ENCODE data around the gene MED25.

MED25 gene

DNA sequence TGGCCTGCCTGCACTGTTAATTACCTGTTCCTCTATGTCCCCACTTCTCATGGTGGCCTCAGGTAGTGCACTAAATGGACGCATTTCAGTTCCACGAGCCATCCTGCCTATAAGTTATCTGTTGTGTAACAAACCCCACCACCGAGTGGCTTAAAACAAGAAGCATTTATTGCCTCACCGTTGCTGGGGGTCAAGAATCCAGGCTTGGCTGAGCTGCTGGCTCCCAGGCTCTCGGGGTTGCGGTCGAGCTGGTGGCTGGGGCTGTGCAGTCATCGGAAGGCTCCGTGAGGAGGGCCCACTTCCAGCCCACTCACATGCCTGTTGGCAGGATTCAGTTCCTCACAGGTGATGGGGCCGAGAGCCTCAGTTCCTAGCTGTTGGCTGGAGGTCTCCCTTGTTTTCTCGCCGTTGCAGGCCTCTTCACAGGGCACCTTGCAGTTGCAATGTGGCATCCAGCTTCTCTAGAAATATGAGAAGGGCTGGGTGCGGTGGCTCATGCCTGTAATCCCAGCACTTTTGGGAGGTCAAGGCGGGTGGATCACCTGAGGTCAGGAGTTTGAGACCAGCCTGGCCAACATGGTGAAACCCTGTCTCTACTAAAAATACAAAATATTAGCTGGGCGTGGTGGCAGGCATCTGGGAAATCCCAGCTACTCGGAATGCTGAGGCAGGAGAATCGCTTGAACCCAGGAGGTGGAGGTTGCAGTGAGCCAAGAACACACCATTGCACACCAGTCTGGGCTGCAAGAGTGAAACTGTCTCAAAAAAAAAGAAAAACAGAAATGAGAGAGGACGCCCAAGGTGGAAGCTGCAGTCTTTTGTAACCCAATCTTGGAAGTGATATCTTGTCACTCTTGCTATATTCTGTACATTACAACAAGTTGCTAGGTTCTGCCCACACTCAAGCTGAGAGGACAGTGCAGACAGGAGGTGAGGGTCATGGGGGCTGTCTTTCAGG is 26.3 kb downstream of the MED25 start:
- no peak for TF ChIP-seq JUND (IDR thresholded peaks at IDR 0.05; ENCODE audit: low read depth)
- in situ Hi-C loops (cut with HindIII; ENCODE audit: low pct_unique_long_range_greater_than_20kb, low sequenced_read_pairs) = no loop called here
- no peak for DNase-seq (ENCODE audit: low read depth in 1 of 2, low spot score in 1 of 2)

DNA sequence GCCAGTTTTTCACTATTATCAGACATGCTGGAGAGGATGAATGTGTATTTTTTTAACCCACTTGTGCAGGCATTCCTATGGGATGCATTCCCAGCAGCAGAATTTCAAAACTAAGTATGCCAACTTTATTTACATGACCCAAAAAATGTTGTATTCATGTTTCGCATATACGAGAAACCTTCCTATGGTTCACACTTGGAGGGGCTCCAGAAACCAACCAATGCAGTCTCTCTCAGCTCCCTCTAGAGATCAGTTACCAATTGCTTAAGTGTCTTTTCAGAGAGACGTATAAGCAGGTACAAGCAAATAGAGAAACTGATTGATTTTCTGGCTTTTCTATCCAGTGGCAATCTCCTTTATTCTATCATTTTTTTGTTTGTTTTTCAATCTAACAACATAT is 27.3 kb downstream of the MED25 start:
- no peak for TF ChIP-seq JUND (IDR thresholded peaks at IDR 0.05; ENCODE audit: low read depth)
- in situ Hi-C loops (cut with HindIII; ENCODE audit: low pct_unique_long_range_greater_than_20kb, low sequenced_read_pairs) = no loop called here
- no peak for DNase-seq (ENCODE audit: low read depth in 1 of 2, low spot score in 1 of 2)

DNA sequence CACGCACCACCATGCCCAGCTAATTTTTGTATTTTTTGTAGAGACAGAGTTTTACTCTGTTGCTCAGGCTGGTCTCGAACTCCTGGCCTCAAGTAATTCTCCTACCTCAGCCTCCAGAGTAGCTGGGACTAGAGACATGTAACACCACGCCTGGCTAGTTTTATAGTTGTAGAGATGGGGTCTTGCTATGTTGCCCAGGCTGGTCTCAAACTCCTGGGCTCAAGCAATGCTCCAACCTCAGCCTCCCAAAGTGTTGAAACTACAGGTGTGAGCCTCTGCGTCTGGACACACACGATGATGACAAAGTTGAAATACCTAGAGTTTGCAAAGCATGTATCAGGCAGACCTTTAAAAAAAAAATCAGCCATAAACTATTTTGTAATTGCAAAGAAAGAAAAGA is 28.3 kb downstream of the MED25 start:
- TF ChIP-seq JUND (IDR thresholded peaks at IDR 0.05; ENCODE audit: low read depth) = no peak
- in situ Hi-C loops (cut with HindIII; ENCODE audit: low pct_unique_long_range_greater_than_20kb, low sequenced_read_pairs) = no loop called here
- no peak for DNase-seq (ENCODE audit: low read depth in 1 of 2, low spot score in 1 of 2)

DNA sequence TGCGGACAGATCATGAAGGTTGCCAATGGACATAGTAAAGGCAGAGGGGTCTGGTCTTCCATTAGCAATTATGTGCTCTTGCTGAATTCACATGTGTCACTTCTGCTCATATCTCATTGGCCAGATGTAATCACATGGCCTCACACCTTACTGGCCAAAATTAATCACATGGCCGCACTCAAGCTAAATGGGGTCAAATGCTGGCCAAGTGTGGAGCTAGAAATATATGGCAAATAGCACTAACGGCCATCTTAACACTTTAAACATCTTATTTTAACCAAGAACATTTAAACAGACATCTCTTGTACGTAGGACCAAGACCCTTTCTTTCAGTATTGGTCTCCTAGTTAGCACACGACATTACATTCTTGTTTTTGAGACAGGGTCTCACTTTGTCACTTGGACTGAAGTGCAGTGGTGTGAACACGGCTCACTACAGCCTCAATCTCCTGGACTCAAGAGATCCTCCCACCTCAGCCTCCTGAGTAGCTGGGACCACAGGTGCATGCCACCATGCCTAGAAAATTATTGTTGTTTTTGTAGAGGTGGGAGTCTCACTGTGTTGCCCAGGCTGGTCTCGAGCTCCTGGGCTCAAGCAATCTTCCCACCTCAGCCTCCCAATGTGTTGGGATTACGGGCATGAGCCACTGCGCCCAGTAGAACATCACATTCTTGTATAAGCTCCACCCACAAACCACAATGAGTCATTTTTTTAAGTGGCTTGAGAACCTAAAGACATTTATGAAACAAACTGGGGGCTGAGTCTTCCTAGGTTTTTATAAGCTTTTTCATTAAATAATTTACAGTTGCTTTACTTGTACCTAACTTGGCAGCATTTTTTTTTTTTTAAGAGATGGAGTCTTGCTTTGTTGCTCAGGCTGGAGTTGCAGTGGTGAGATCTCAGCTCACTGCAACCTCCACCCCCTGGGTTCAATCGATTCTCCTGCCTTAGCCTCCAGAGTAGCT is 29.9 kb downstream of the MED25 start:
- no peak for DNase-seq (ENCODE audit: low read depth in 1 of 2, low spot score in 1 of 2)
- in situ Hi-C loops (cut with HindIII; ENCODE audit: low pct_unique_long_range_greater_than_20kb, low sequenced_read_pairs) = no loop called here
- TF ChIP-seq JUND (IDR thresholded peaks at IDR 0.05; ENCODE audit: low read depth) = no peak

DNA sequence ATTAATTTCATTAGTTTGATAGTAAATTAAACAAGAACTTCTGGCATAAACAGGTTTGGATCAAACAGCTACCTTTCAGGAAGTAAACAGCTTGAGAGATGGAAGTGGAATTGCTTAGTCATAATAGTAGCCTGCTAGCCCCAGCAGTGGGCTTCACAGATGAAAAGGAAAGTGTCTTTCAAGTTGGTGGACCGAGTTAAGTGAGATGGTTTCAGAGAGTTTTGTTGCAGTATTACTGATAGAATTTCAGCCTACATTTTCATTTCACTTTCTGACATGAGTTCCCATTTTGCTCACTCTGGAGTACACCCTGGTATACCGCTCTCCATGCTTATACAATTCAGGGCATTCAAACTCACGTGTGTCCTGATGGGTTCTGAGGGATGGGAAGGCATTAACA is 30.8 kb downstream of the MED25 start:
- DNase-seq (ENCODE audit: low read depth in 1 of 2, low spot score in 1 of 2) = no peak
- in situ Hi-C loops (cut with HindIII; ENCODE audit: low pct_unique_long_range_greater_than_20kb, low sequenced_read_pairs) = no loop called here
- no peak for TF ChIP-seq JUND (IDR thresholded peaks at IDR 0.05; ENCODE audit: low read depth)

DNA sequence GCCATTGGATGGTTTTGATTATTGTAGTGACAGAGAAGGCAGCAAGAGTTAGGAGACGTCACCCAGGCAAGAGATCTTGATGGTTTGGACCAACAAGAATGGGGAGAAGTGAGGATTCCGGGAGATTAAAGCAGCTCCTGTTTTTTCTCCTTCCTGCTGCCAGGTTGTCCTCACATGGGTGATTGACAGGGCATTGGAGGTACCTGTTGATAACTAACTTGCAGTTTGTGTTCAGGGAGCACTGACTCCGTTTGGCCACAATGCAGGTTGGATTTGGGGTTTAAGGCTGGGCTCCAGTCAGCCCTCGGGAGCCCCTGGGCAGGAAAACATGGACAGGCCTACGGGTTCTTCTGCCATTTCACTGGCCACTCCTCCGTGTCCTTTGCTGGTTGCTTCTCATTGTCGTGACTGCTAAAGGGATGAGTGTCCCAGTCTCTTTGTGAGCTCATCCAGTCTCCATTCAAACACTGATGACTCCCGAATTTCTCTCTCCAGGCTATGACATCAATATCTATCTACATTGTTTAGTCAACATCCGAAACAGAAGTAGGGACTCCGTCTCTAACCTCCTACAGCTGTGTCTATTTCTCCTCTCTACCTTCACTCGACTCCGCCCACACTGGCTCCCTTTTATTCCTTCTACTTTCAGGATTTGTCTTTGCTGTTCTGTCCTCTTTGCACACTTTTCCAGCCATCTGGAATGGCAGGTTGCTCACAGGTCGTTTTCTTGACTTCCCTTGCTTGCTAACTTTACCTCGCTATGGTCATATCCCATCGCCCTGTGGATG is 31.5 kb downstream of the MED25 start:
- no peak for TF ChIP-seq JUND (IDR thresholded peaks at IDR 0.05; ENCODE audit: low read depth)
- no peak for DNase-seq (ENCODE audit: low read depth in 1 of 2, low spot score in 1 of 2)
- in situ Hi-C loops (cut with HindIII; ENCODE audit: low pct_unique_long_range_greater_than_20kb, low sequenced_read_pairs) = no loop called here

DNA sequence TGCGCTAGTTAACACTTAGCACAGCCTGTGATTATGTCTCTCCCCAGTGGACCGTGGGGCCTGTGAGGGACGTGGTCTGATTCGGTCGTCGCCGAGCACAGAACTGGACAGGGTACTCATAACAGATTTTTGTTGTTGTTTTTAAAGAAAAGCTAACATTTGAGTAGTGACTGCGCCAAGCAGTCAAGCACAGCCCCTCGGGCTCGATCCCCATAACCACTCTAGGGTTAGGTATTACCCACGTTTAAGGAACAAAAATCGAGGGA is 32.1 kb downstream of the MED25 start:
- no peak for DNase-seq (ENCODE audit: low read depth in 1 of 2, low spot score in 1 of 2)
- no peak for TF ChIP-seq JUND (IDR thresholded peaks at IDR 0.05; ENCODE audit: low read depth)
- in situ Hi-C loops (cut with HindIII; ENCODE audit: low pct_unique_long_range_greater_than_20kb, low sequenced_read_pairs) = no loop called here

DNA sequence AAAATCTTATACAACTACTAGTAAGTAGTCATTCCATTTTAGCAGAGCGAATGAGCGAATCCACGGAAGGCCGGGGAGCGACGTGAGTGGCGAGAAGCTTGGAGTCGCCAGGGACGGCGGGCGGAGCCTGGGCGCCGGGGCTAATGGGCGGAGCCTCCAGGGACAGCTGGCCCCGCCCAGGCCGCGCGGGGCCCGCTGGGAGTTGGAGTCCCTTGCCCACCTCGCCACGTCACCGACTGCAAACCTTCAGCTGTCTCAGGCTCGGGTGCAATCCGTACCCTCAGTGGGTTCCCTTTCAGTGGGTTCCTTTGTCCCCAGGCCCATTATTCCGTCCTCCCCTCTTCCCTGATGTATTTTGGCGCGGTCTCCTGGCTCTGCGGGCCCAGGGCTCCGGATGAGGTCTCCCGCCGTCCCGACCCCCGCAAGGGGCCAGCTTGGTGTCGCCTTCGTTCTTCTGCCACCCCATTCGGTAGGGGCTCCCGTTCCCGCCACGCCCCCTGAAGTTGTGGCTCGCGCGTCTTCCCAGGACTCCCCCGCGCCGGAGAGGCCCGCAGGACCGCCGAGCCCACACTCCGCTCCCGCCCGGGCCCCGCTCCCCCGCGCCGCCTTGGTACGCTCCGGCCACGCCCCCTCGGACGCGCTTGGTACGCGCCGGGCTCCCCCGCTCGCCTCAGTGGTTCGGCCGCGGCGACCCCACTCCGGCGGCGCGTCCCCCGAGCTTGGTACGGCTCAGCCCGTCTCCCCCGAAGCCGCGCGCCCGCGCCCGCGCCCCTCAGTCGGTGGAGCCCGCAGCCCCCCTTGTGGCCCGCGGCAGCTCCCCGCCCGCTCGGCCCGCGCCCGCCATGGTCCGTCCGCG is 32.6 kb downstream of the MED25 start, which contains the start of gene PTOV1:
Gene PTOV1, plus strand, starts transcription at position 673 of the 856 bp plus-strand sequence.
- in situ Hi-C loops (cut with HindIII; ENCODE audit: low pct_unique_long_range_greater_than_20kb, low sequenced_read_pairs) = no loop called here
- TF ChIP-seq JUND (IDR thresholded peaks at IDR 0.05; ENCODE audit: low read depth) = no peak
- DNase-seq (ENCODE audit: low read depth in 1 of 2, low spot score in 1 of 2) = peak; percentile 83 to 94

DNA sequence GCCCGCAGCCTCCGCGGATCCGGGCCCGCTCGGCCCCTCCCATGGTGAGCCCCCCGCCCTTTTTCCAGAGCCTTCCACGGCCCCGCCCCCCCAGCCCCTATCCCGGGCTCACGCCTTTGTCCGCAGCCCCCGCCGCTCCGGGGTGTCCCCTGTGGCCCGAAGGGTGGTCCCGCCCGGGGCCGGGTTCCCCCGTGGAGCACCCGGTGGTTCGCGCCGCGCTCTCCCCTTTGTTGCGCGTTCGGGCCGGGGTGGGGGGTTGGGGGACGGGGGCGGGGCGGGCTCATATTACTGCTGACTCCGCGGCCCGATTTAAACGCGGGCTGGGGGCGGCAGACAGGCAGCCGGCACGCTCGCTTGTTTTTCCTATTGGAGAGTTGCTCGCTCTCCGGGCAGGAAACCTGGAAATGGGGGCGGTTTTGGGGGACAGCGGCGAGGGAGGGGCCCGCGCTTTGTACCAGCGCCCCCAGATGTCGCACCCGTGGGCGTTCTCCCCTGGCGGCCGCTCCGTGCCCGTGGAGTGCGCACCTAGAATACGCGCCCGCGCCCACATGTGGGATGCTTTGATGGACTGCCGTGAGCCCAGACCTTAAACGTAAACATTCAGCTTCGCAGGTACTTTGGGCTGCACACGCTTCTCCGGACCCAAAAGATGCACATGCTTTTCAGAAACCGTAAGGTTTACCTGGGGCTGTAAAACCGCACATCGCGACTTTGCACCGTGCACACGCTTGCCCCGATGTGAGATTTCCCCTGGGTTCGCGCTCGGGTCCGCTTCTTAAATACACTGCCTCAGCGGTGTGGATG is 33.6 kb downstream of the MED25 start:
- no peak for TF ChIP-seq JUND (IDR thresholded peaks at IDR 0.05; ENCODE audit: low read depth)
- DNase-seq (ENCODE audit: low read depth in 1 of 2, low spot score in 1 of 2) = peak in 1 of 2 experiments; percentile 45
- in situ Hi-C loops (cut with HindIII; ENCODE audit: low pct_unique_long_range_greater_than_20kb, low sequenced_read_pairs) = no loop called here

DNA sequence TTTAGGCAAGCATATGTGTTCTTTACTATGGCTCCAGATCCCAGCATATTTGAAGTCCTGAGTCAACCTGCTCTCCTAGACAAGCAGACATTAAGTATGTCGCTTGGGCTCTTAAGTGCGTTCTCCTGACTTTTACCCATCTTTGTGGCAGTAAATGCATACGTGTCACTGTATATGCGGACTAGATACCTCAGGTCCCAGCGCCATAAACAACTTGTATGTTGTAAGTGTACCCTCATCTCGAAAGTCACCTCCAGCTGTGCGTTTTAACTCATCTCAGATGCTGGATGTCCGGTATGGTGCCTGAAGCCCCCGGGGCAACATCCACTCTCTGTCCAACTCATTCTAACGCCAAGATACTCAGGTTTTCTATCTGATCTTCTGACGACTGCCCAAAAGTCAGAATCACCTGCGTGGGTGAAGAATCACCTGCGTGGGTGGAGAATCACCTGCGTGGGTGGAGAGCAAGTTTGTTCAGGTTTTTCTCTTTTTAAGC is 34.6 kb downstream of the MED25 start:
- no peak for DNase-seq (ENCODE audit: low read depth in 1 of 2, low spot score in 1 of 2)
- TF ChIP-seq JUND (IDR thresholded peaks at IDR 0.05; ENCODE audit: low read depth) = no peak
- in situ Hi-C loops (cut with HindIII; ENCODE audit: low pct_unique_long_range_greater_than_20kb, low sequenced_read_pairs) = no loop called here

All from T47D (cell line).